H1 (cell line): ENCODE data around the gene TBCD. TPM values are rescaled to one million over a fixed set of nuclear protein-coding genes. Genes with fewer than 3 reads are reported as not detected.

Experiments used
- CTCF ChIA-PET: fragments of 300-600 bp; sonication (Branson Sonifier 250); formaldehyde crosslinking; loops from one replicate; lab custom pipeline; 2021; ENCODE audit not compliant: partially characterized antibody; lab: Charles Lee
- POLR2A ChIA-PET: fragments of 300-600 bp; sonication (Branson Sonifier 250); formaldehyde crosslinking; loops from one replicate; lab custom pipeline; 2021; ENCODE audit warnings: inconsistent platforms; ENCODE audit not compliant: partially characterized antibody; lab: Charles Lee
- DNase-seq, 2 experiments: peaks; one replicate each; pipeline versions ENCODE4 v3.0.0 to v3.0.0-alpha.2; 2010 to 2022; ENCODE audit warnings: low spot score in 2 of 2, low read depth in 1 of 2, mixed read lengths in 1 of 2
- FAIRE-seq: peaks from 2 replicates; lab custom pipeline; 2011; peaks lifted over from hg19 to GRCh38; lab: Jason Lieb, UNC
- H2AFZ ChIP-seq: 2 replicates; pipeline ENCODE4 v1.8.1; 2012; ENCODE audit warnings: low read length, inconsistent platforms
- H2AK5ac ChIP-seq: 2 replicates; pipeline ENCODE4 v1.6.1; 2013; ENCODE audit warnings: low read depth, low read length
- H2BK120ac ChIP-seq: replicated peaks from 2 replicates; pipeline ENCODE3; 2013; ENCODE audit warnings: low read depth, low read length, inconsistent platforms
- H2BK12ac ChIP-seq: 2 replicates; pipeline ENCODE4 v1.6.1; 2013; ENCODE audit warnings: low read depth, low read length
- H2BK15ac ChIP-seq: 2 replicates; pipeline ENCODE4 v1.6.1; 2013; ENCODE audit warnings: low read length
- H2BK20ac ChIP-seq: 2 replicates; pipeline ENCODE4 v1.6.1; 2013; ENCODE audit warnings: low read length
- H2BK5ac ChIP-seq: 2 replicates; pipeline ENCODE4 v1.6.1; 2013; ENCODE audit warnings: low read depth, low read length
- H3K14ac ChIP-seq: 2 replicates; pipeline ENCODE4 v1.6.1; 2013; ENCODE audit warnings: inconsistent platforms; ENCODE audit not compliant: insufficient read length
- H3K18ac ChIP-seq: 2 replicates; pipeline ENCODE4 v1.6.1; 2013; ENCODE audit warnings: low read length; ENCODE audit errors: extremely low read depth
- H3K23ac ChIP-seq: 2 replicates; pipeline ENCODE4 v1.6.1; 2013; ENCODE audit warnings: inconsistent platforms; ENCODE audit not compliant: insufficient read length
- H3K23me2 ChIP-seq: 2 replicates; pipeline ENCODE4 v1.6.1; 2013; ENCODE audit warnings: low read depth, low read length
- H3K27ac ChIP-seq: 2 replicates; pipeline ENCODE4 v1.6.1; 2011; ENCODE audit warnings: low read depth, low read length, inconsistent platforms
- H3K27me3 ChIP-seq, 4 experiments: replicated peaks in 1 of 4; 1 replicate in 1 of 4; 2 replicates in 3 of 4; pipeline versions ENCODE4 v1.6.1 to v1.8.1; 2011 to 2013; ENCODE audit warnings: low read length in 3 of 4, mild to moderate bottlenecking in 3 of 4, inconsistent platforms in 2 of 4, mixed read lengths in 2 of 4, moderate library complexity in 1 of 4; ENCODE audit not compliant: control insufficient read depth in 3 of 4, insufficient read depth in 3 of 4; ENCODE audit errors: extremely low read depth in 1 of 4
- H3K36me3 ChIP-seq, 4 experiments: 2 replicates each; pipeline versions ENCODE4 v1.6.1 to v1.8.1; 2011 to 2013; ENCODE audit warnings: mild to moderate bottlenecking in 4 of 4, low read length in 3 of 4, moderate library complexity in 2 of 4, control low read depth in 1 of 4, inconsistent platforms in 1 of 4; ENCODE audit not compliant: insufficient read depth in 4 of 4, control insufficient read depth in 2 of 4
- H3K4ac ChIP-seq: replicated peaks from 2 replicates; pipeline ENCODE3; 2013; ENCODE audit warnings: low read length, low read depth, mixed read lengths, inconsistent platforms; ENCODE audit not compliant: insufficient read length
- H3K4me1 ChIP-seq, 4 experiments: replicated peaks in 1 of 4; 1 replicate in 1 of 4; 2 replicates in 3 of 4; pipeline versions ENCODE4 v1.6.1 to v1.8.1; 2011 to 2013; ENCODE audit warnings: low read length in 3 of 4, inconsistent platforms in 2 of 4, mixed read lengths in 1 of 4; ENCODE audit not compliant: insufficient read depth in 4 of 4, control insufficient read depth in 3 of 4
- H3K4me2 ChIP-seq, 2 experiments: 2 replicates each; pipeline versions ENCODE4 v1.6.1 to v1.8.1; 2011 to 2013; ENCODE audit warnings: low read depth in 2 of 2, low read length in 2 of 2, control low read depth in 1 of 2, inconsistent platforms in 1 of 2, mild to moderate bottlenecking in 1 of 2; ENCODE audit not compliant: insufficient read depth in 1 of 2
- H3K4me3 ChIP-seq, 4 experiments: fragments of 200-600, 300-600 bp in 1 of 4; sonication (generic), shearing (Covaris generic), sonication (Bioruptor Twin) in 1 of 4; 2 replicates each; pipeline versions ENCODE4 v1.5.1 to v1.8.1; 2011 to 2016; ENCODE audit warnings: low read length in 4 of 4, low read depth in 3 of 4, control low read depth in 2 of 4, inconsistent platforms in 2 of 4, mild to moderate bottlenecking in 2 of 4, mixed read lengths in 1 of 4, moderate library complexity in 1 of 4; ENCODE audit not compliant: insufficient read depth in 2 of 4; ENCODE audit errors: extremely low read depth in 1 of 4
- H3K56ac ChIP-seq: replicated peaks from 2 replicates; pipeline ENCODE3; 2013; ENCODE audit warnings: low read depth, mild to moderate bottlenecking, mixed read lengths, low read length, inconsistent platforms; ENCODE audit not compliant: insufficient read length
- H3K79me1 ChIP-seq: 2 replicates; pipeline ENCODE4 v1.6.1; 2013; ENCODE audit warnings: low read depth, low read length, control low read depth
- H3K79me2 ChIP-seq, 2 experiments: 2 replicates each; pipeline versions ENCODE4 v1.6.1 to v1.8.1; 2012 to 2013; ENCODE audit warnings: low read length in 2 of 2, mild to moderate bottlenecking in 2 of 2, inconsistent platforms in 1 of 2; ENCODE audit not compliant: insufficient read depth in 2 of 2, control insufficient read depth in 1 of 2
- H3K9ac ChIP-seq, 4 experiments: replicated peaks in 1 of 4; 1 replicate in 1 of 4; 2 replicates in 3 of 4; pipeline versions ENCODE4 v1.6.1 to v1.8.1; 2011 to 2013; ENCODE audit warnings: low read depth in 3 of 4, low read length in 3 of 4, control low read depth in 2 of 4, mild to moderate bottlenecking in 2 of 4, moderate library complexity in 2 of 4, inconsistent platforms in 1 of 4; ENCODE audit errors: extremely low read depth in 1 of 4
- H3K9me3 ChIP-seq, 2 experiments: 2 replicates each; pipeline versions ENCODE4 v1.6.1 to v1.8.1; 2012 to 2013; ENCODE audit warnings: mild to moderate bottlenecking in 2 of 2, moderate library complexity in 2 of 2, control low read depth in 1 of 2, inconsistent platforms in 1 of 2, low read depth in 1 of 2, low read length in 1 of 2, mixed read lengths in 1 of 2; ENCODE audit not compliant: insufficient read depth in 2 of 2
- H4K20me1 ChIP-seq, 2 experiments: replicated peaks in 1 of 2; 2 replicates each; pipeline versions ENCODE3 to v1.8.1; 2011 to 2013; ENCODE audit warnings: inconsistent platforms in 2 of 2, low read length in 2 of 2, mild to moderate bottlenecking in 1 of 2; ENCODE audit not compliant: insufficient read depth in 2 of 2, control insufficient read depth in 1 of 2
- H4K5ac ChIP-seq: 2 replicates; pipeline ENCODE4 v1.6.1; 2013; ENCODE audit warnings: low read length, low read depth, mixed read lengths, inconsistent platforms; ENCODE audit not compliant: insufficient read length
- H4K8ac ChIP-seq: 2 replicates; pipeline ENCODE4 v1.8.0; 2013; ENCODE audit warnings: mild to moderate bottlenecking, moderate library complexity, low read length, inconsistent platforms; ENCODE audit not compliant: insufficient read depth; ENCODE audit errors: extremely low read depth
- H4K91ac ChIP-seq: replicated peaks from 2 replicates; pipeline ENCODE3; 2013; ENCODE audit warnings: low read length, mixed read lengths, inconsistent platforms; ENCODE audit not compliant: insufficient read length
- ASH2L ChIP-seq: fragments of 200-600, 300-600 bp; sonication (generic); IDR thresholded peaks from one replicate; pipeline ENCODE4 v1.7.1; 2017; ENCODE audit warnings: low read length
- CEBPB ChIP-seq: IDR thresholded peaks from 2 replicates; pipeline ENCODE4 v1.6.1; 2012; ENCODE audit warnings: low read depth, low read length
- CHD2 ChIP-seq: IDR thresholded peaks from 2 replicates; pipeline ENCODE4 v1.6.1; 2012; ENCODE audit warnings: low read length, improper control_type of control experiment
- EP300 ChIP-seq, 2 experiments: IDR thresholded peaks; 1 replicate in 1 of 2; 2 replicates in 1 of 2; pipeline ENCODE4 v1.6.1; 2011 to 2012; ENCODE audit warnings: low read depth in 2 of 2, low read length in 2 of 2, mild to moderate bottlenecking in 2 of 2, borderline replicate concordance in 1 of 2, inconsistent platforms in 1 of 2, moderate library complexity in 1 of 2
- KDM1A ChIP-seq: fragments of 200-600, 300-600 bp; sonication (generic); IDR thresholded peaks from 2 replicates; pipeline ENCODE4 v1.7.1; 2016; ENCODE audit warnings: mild to moderate bottlenecking, low read length, borderline replicate concordance
- NRF1 ChIP-seq: IDR thresholded peaks from 2 replicates; pipeline ENCODE4 v1.6.1; 2011; ENCODE audit warnings: mild to moderate bottlenecking, low read depth, low read length, improper control_type of control experiment
- RAD21 ChIP-seq, 2 experiments: IDR thresholded peaks in 1 of 2; conservative IDR thresholded peaks in 1 of 2; 2 replicates each; pipeline ENCODE4 v1.6.1; 2011; ENCODE audit warnings: low read depth in 2 of 2, low read length in 2 of 2, improper control_type of control experiment in 1 of 2, inconsistent platforms in 1 of 2, mild to moderate bottlenecking in 1 of 2, moderate library complexity in 1 of 2
- WGBS, 2 experiments: shearing (Covaris generic) in 1 of 2; methylation state at CpG; one replicate each; pipeline versions ENCODE4 v1.1.6 to v1.1.7; 2013 to 2015; ENCODE audit warnings: low lambda C conversion rate in 2 of 2, mixed read lengths in 2 of 2, inconsistent platforms in 1 of 2, low coverage in 1 of 2, missing lambda C conversion rate in 1 of 2; ENCODE audit not compliant: insufficient replicate concordance in 2 of 2, insufficient coverage in 1 of 2, insufficient read length in 1 of 2; ENCODE audit errors: extremely low coverage in 1 of 2, missing lambda C conversion rate in 1 of 2; 5-methylcytosine and 5-hydroxymethylcytosine counted together
- polyA plus RNA-seq, 7 experiments: library from polyadenylated mRNA; depleted of rRNA in 3 of 7; stranded (reverse) in 5 of 7; unstranded in 2 of 7; fragments of >200 nt in 5 of 7; fragments of 200-250 nt in 2 of 7; gene quantifications; 1 replicate in 5 of 7; 2 replicates in 1 of 7; 4 replicates in 1 of 7; pipeline versions ENCODE4 v1.2.1 to v1.2.3, GENCODE V29; 2011 to 2013; ENCODE audit warnings: missing spikeins in 2 of 7, mixed read lengths in 2 of 7
- total RNA-seq: library from RNA; stranded (reverse); fragmentation: NEBNext Ultra II Directional; extraction: Animal tissue kit (Norgen Biotek cat#: 25700); gene quantifications from 2 replicates; pipeline ENCODE4 v1.2.1, GENCODE V29; 2021
- TF ChIP-seq, protein P1 (sequence below), 3 experiments: IDR thresholded peaks; 1 replicate in 2 of 3; 2 replicates in 1 of 3; pipeline versions ENCODE4 v1.5.1 to v1.6.1; 2011; ENCODE audit warnings: low read length in 3 of 3, mild to moderate bottlenecking in 3 of 3, inconsistent platforms in 2 of 3, low read depth in 1 of 3, moderate library complexity in 1 of 3; ENCODE audit not compliant: insufficient read depth in 1 of 3; ENCODE audit errors: control extremely low read depth in 1 of 3
- TF ChIP-seq, protein P2 (sequence below): IDR thresholded peaks from 2 replicates; pipeline ENCODE4 v1.6.1; 2012; ENCODE audit warnings: inconsistent platforms

The TBCD gene
- total and polyA plus RNA-seq, 2 of the 8 experiments (the other 6 are each of a cell fraction or from before 2014, with no cell fraction given) = 118 to 162 TPM

- H2BK15ac ChIP-seq = no peak overlapping the region
- no peak overlapping the region for H3K9ac ChIP-seq
- FAIRE-seq (no peak), DNase-seq (no peak)
- WGBS, 2 experiments = 88% methylated on average over 18 of the region's 18 CpGs; no CpG with 5 or more reads in 1 of the 2 experiments
- H3K27ac ChIP-seq = no peak overlapping the region
- no peak for TF ChIP-seq CHD2
- no peak for TF ChIP-seq NRF1
- 0 out of 4 replicates have a peak, but pooled peaks of 1 of the 2 experiments have one; percentile 7 for TF ChIP-seq RAD21 (IDR thresholded peaks at IDR 0.05 in 1 of 2, conservative IDR thresholded peaks at IDR 0.05 in 1 of 2; ENCODE audit: low read depth in 2 of 2, low read length in 2 of 2)
- TF ChIP-seq, protein P1, sequence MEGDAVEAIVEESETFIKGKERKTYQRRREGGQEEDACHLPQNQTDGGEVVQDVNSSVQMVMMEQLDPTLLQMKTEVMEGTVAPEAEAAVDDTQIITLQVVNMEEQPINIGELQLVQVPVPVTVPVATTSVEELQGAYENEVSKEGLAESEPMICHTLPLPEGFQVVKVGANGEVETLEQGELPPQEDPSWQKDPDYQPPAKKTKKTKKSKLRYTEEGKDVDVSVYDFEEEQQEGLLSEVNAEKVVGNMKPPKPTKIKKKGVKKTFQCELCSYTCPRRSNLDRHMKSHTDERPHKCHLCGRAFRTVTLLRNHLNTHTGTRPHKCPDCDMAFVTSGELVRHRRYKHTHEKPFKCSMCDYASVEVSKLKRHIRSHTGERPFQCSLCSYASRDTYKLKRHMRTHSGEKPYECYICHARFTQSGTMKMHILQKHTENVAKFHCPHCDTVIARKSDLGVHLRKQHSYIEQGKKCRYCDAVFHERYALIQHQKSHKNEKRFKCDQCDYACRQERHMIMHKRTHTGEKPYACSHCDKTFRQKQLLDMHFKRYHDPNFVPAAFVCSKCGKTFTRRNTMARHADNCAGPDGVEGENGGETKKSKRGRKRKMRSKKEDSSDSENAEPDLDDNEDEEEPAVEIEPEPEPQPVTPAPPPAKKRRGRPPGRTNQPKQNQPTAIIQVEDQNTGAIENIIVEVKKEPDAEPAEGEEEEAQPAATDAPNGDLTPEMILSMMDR (IDR thresholded peaks at IDR 0.05; ENCODE audit: control extremely low read depth in 1 of 3, insufficient read depth in 1 of 3, low read depth in 1 of 3, low read length in 3 of 3) = peak in 2 of 3 experiments; percentile 2 to 9; a peak in 1 of 4 replicates
- no peak for TF ChIP-seq CEBPB
- no peak for TF ChIP-seq KDM1A
- TF ChIP-seq EP300 (IDR thresholded peaks at IDR 0.05; ENCODE audit: borderline replicate concordance in 1 of 2, low read depth in 2 of 2, low read length in 2 of 2) = no peak
- TF ChIP-seq, protein P2, sequence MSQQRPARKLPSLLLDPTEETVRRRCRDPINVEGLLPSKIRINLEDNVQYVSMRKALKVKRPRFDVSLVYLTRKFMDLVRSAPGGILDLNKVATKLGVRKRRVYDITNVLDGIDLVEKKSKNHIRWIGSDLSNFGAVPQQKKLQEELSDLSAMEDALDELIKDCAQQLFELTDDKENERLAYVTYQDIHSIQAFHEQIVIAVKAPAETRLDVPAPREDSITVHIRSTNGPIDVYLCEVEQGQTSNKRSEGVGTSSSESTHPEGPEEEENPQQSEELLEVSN = no peak
- no peak for TF ChIP-seq ASH2L
- TF ChIP-seq, all 59 proteins: peak for 2
- no peak overlapping the region for H3K4me3 ChIP-seq
- no peaks in the 10 kb centered on the region for H3K27me3 ChIP-seq
- no peaks in the 10 kb centered on the region for H3K79me2 ChIP-seq
- no peaks in the 10 kb centered on the region for H3K23me2 ChIP-seq
- H2AFZ ChIP-seq = no peak overlapping the region
- H2BK5ac ChIP-seq = no peak overlapping the region
- H4K8ac ChIP-seq = peak overlapping the region; percentile 68; the same call in 1 of the 2 replicates
- H3K36me3 ChIP-seq = peaks cover 11 to 45% (median 33%) of the 10 kb centered on the region in 4 experiments; a peak in 6 of 8 replicates
- H2BK20ac ChIP-seq = no peak overlapping the region
- no peak overlapping the region for H3K23ac ChIP-seq
- no peak overlapping the region for H2AK5ac ChIP-seq
- H3K4ac ChIP-seq = no peak overlapping the region
- no peak overlapping the region for H3K14ac ChIP-seq
- no peak overlapping the region for H3K18ac ChIP-seq
- H3K9me3 ChIP-seq = no peaks in the 10 kb centered on the region
- ChIA-PET POLR2A (no interaction called here), CTCF (interaction anchor here (0.6 to 3.9 kb wide), 8 partner anchors 9 to 794 kb away, joined by 3 to 16 read pairs (median 4); partner anchors contain the start of gene ZNF750)
- no peaks in the 10 kb centered on the region; the same call in 1 of the 2 replicates for H3K79me1 ChIP-seq
- no peak overlapping the region for H3K56ac ChIP-seq
- no peaks in the 10 kb centered on the region for H3K4me1 ChIP-seq
- H2BK120ac ChIP-seq = no peak overlapping the region
- H4K20me1 ChIP-seq = peaks cover 0 to 2% of the 10 kb centered on the region in 2 experiments
- H4K5ac ChIP-seq = no peak overlapping the region
- no peak overlapping the region for H3K4me2 ChIP-seq
- no peak overlapping the region for H4K91ac ChIP-seq
- H2BK12ac ChIP-seq = no peak overlapping the region
These were observed 173.5 kb downstream of the TBCD start for GRCh38 chr17:82925336-82925735.
